GDM1 (cell line): Measurements from ENCODE around the gene PDE4D.

ENCODE experiments used
- DNase-seq: peaks from one replicate; lab custom pipeline; 2025; lab: John Stamatoyannopoulos, UW

The PDE4D gene

GRCh38 chr5:59655693-59656309, 237.7 kb downstream of the PDE4D start:
- DNase-seq = no peak

GRCh38 chr5:59654691-59655090, 238.8 kb downstream of the PDE4D start:
- DNase-seq = no peak

GRCh38 chr5:59652449-59652848, 241.1 kb downstream of the PDE4D start:
- DNase-seq = no peak

GRCh38 chr5:59648949-59649921, 244.3 kb downstream of the PDE4D start:
- DNase-seq = no peak

- DNase-seq = no peak
Measured at GRCh38 chr5:59648038-59648831, 245.3 kb downstream of the PDE4D start.

- no peak for DNase-seq
Measured at GRCh38 chr5:59645380-59645779, 248.1 kb downstream of the PDE4D start.

- DNase-seq = no peak
Measured at GRCh38 chr5:59640411-59640810, 253.1 kb downstream of the PDE4D start.

- DNase-seq = no peak
Measured at GRCh38 chr5:59637884-59638580, 255.5 kb downstream of the PDE4D start.

GRCh38 chr5:59629561-59629960, 264.0 kb downstream of the PDE4D start:
- DNase-seq = no peak

- DNase-seq = no peak
Measured at GRCh38 chr5:59628062-59628828, 265.3 kb downstream of the PDE4D start.

GRCh38 chr5:59624898-59625297, 268.6 kb downstream of the PDE4D start:
- no peak for DNase-seq

GRCh38 chr5:59622848-59623247, 270.7 kb downstream of the PDE4D start:
- DNase-seq = no peak

GRCh38 chr5:59621477-59621876, 272.0 kb downstream of the PDE4D start:
- no peak for DNase-seq

GRCh38 chr5:59620535-59621212, 272.9 kb downstream of the PDE4D start:
- no peak for DNase-seq

GRCh38 chr5:59618644-59619043, 274.9 kb downstream of the PDE4D start:
- DNase-seq = no peak

- DNase-seq = no peak
Measured at GRCh38 chr5:59617186-59617771, 276.2 kb downstream of the PDE4D start.

- no peak for DNase-seq
Measured at GRCh38 chr5:59616413-59616812, 277.1 kb downstream of the PDE4D start.

- DNase-seq = no peak
Measured at GRCh38 chr5:59615272-59615671, 278.3 kb downstream of the PDE4D start.

GRCh38 chr5:59609501-59610265, 283.8 kb downstream of the PDE4D start:
- peak; percentile 48 for DNase-seq
